NB4 (cell line): ENCODE measurements around the gene ARHGAP22.

Source experiments
- DNase-seq: peaks from one replicate; pipeline ENCODE4 v3.0.0; 2010; ENCODE audit warnings: low read depth
- H3K4me3 ChIP-seq: one replicate; pipeline ENCODE4 v1.5.1; 2011; ENCODE audit warnings: mild to moderate bottlenecking, low read depth, low read length, moderate library complexity
- CTCF ChIP-seq: IDR thresholded peaks from one replicate; pipeline ENCODE4 v1.5.1; 2012; ENCODE audit warnings: low read depth, low read length
- MAX ChIP-seq: IDR thresholded peaks from 2 replicates; pipeline ENCODE4 v1.6.1; 2011; ENCODE audit warnings: low read depth, low read length
- MYC ChIP-seq: IDR thresholded peaks from 2 replicates; pipeline ENCODE4 v1.6.1; 2011; ENCODE audit warnings: low read depth, low read length
- POLR2A ChIP-seq: IDR thresholded peaks from 2 replicates; pipeline ENCODE4 v1.6.1; 2011; ENCODE audit warnings: mild to moderate bottlenecking; ENCODE audit not compliant: insufficient read length; ENCODE audit errors: extremely low read depth

ARHGAP22 gene

GRCh38 chr10:48455055-48455391 lies 149.8 kb downstream of the ARHGAP22 start:
- no peak overlapping the region for H3K4me3 ChIP-seq
- DNase-seq = no peak
- TF ChIP-seq MAX (no peak), POLR2A (no peak), CTCF (no peak), MYC (no peak)

- H3K4me3 ChIP-seq = no peak overlapping the region
- DNase-seq = no peak
- no peak for TF ChIP-seq POLR2A
- TF ChIP-seq CTCF = no peak
- TF ChIP-seq MYC = no peak
- TF ChIP-seq MAX = no peak
These were observed 150.4 kb downstream of the ARHGAP22 start for GRCh38 chr10:48454302-48455054.

GRCh38 chr10:48453451-48454301 lies 151.2 kb downstream of the ARHGAP22 start:
- DNase-seq = no peak
- TF ChIP-seq CTCF = no peak
- no peak for TF ChIP-seq POLR2A
- no peak for TF ChIP-seq MAX
- no peak for TF ChIP-seq MYC
- H3K4me3 ChIP-seq = no peak overlapping the region

- no peak for TF ChIP-seq MAX
- no peak for TF ChIP-seq CTCF
- TF ChIP-seq POLR2A = no peak
- TF ChIP-seq MYC = no peak
- no peak overlapping the region for H3K4me3 ChIP-seq
- DNase-seq = no peak
These were observed 151.9 kb downstream of the ARHGAP22 start for GRCh38 chr10:48452879-48453412.

GRCh38 chr10:48451969-48452878 lies 152.6 kb downstream of the ARHGAP22 start:
- DNase-seq = no peak
- TF ChIP-seq CTCF (no peak), MYC (no peak), MAX (no peak)
- no peak overlapping the region for H3K4me3 ChIP-seq
